NCI-H2196 (cell line): Measurements from ENCODE around the gene INAVA.
"Not testable (repeated sequence)": the region's sequence is repeated elsewhere in the genome, so short reads cannot be mapped to it uniquely, and the experiment has no call there.

Experiments
- DNase-seq: peaks from one replicate; lab custom pipeline; 2025; ENCODE audit not compliant: unreplicated experiment; lab: John Stamatoyannopoulos, UW

Gene INAVA

GRCh38 chr1:200899015-200899386 lies 4.3 kb downstream of the INAVA start:
- DNase-seq, result no peak

GRCh38 chr1:200899451-200899915 lies 4.8 kb downstream of the INAVA start:
- DNase-seq, result no peak

GRCh38 chr1:200899954-200900867 lies 5.5 kb downstream of the INAVA start:
- no peak for DNase-seq

GRCh38 chr1:200900877-200901276 lies 6.2 kb downstream of the INAVA start:
- DNase-seq, result no peak

- DNase-seq, result no peak
These were observed 6.7 kb downstream of the INAVA start for GRCh38 chr1:200901350-200901749.

GRCh38 chr1:200901796-200902444 lies 7.2 kb downstream of the INAVA start:
- DNase-seq, result no peak

GRCh38 chr1:200903793-200904192 lies 9.1 kb downstream of the INAVA start:
- no peak for DNase-seq

- no peak for DNase-seq
These were observed 10.1 kb downstream of the INAVA start for GRCh38 chr1:200904772-200905171.

- no peak for DNase-seq
These were observed 10.8 kb downstream of the INAVA start for GRCh38 chr1:200905411-200906052.

- DNase-seq, result no peak
These were observed 11.8 kb downstream of the INAVA start for GRCh38 chr1:200906491-200906890.

- no peak for DNase-seq
These were observed 13.0 kb downstream of the INAVA start for GRCh38 chr1:200907611-200908097.

GRCh38 chr1:200908191-200908868 lies 13.6 kb downstream of the INAVA start:
- no peak for DNase-seq

GRCh38 chr1:200909071-200909470 lies 14.4 kb downstream of the INAVA start:
- DNase-seq, result no peak

- DNase-seq, result no peak
These were observed 15.1 kb downstream of the INAVA start for GRCh38 chr1:200909757-200910239.

GRCh38 chr1:200911361-200911760 lies 16.7 kb downstream of the INAVA start:
- no peak for DNase-seq

- DNase-seq, result not testable (repeated sequence)
These were observed 17.2 kb downstream of the INAVA start for GRCh38 chr1:200911936-200912335.

GRCh38 chr1:200912737-200913407 lies 18.2 kb downstream of the INAVA start:
- DNase-seq, result peak; percentile 30

GRCh38 chr1:200916152-200916551 lies 21.5 kb downstream of the INAVA start:
- no peak for DNase-seq

- DNase-seq, result no peak
These were observed 22.0 kb downstream of the INAVA start for GRCh38 chr1:200916681-200917080.

GRCh38 chr1:200917291-200917817 lies 22.7 kb downstream of the INAVA start:
- DNase-seq, result no peak
